ENCODE results near the gene DHDH. TPM values are rescaled to one million over a fixed set of nuclear protein-coding genes. Genes with fewer than 3 reads are reported as not detected.

The DHDH gene
- total RNA-seq, 2 donors from 2014 or later = not detected

DNA sequence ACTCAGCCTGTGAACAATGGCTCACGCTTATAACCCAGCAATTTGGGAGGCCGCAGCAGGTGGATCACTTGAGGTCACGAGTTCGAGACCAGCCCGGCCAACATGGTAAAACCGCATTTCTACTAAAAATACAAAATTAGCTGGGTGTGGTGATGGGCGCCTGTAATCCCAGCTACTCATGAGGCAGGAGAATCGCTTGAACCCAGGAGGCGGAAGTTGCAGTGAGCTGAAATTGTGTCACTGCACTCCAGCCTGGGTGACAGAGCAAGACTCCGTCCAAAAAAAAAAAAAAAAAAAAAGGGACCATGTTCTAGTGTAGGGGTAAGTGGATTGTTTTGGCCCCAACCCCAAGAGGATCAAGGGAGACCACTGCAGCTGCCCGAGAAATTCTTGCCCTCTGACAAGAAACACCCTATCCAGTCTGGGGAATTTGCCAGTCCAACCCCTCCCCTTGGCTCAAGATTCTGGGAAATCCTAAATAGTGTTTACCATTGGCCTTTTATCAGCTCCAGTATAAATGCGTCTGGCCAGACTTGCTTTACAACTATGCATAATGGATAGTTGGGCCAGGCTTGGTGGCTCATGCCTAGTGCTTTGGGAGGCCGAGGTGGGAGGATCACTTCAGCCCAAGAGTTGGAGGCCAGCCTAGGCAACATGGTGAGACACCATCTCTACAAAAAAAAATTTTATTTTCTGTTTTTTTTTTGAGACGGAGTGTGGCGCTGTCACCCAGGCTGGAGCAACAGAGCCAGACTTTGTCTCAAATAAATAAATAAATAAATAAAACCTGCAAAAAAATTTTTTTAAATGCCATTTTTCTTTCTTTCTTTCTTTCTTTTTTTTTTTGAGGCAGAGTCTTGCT lies 5.1 kb upstream of the DHDH start:
- H3K4me1 ChIP-seq = peaks cover 0 to 13% of the 10 kb centered on the region in 2 donors
- H3K36me3 ChIP-seq = no peaks in the 10 kb centered on the region
- no peaks in the 10 kb centered on the region for H3K9me3 ChIP-seq
- H3K27me3 ChIP-seq = no peaks in the 10 kb centered on the region
- TF ChIP-seq, protein P1, sequence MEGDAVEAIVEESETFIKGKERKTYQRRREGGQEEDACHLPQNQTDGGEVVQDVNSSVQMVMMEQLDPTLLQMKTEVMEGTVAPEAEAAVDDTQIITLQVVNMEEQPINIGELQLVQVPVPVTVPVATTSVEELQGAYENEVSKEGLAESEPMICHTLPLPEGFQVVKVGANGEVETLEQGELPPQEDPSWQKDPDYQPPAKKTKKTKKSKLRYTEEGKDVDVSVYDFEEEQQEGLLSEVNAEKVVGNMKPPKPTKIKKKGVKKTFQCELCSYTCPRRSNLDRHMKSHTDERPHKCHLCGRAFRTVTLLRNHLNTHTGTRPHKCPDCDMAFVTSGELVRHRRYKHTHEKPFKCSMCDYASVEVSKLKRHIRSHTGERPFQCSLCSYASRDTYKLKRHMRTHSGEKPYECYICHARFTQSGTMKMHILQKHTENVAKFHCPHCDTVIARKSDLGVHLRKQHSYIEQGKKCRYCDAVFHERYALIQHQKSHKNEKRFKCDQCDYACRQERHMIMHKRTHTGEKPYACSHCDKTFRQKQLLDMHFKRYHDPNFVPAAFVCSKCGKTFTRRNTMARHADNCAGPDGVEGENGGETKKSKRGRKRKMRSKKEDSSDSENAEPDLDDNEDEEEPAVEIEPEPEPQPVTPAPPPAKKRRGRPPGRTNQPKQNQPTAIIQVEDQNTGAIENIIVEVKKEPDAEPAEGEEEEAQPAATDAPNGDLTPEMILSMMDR (IDR thresholded peaks at IDR 0.05) = no peak
- no peak overlapping the region for H3K4me3 ChIP-seq
- DNase-seq (ENCODE audit: low spot score) = no peak
- H3K27ac ChIP-seq = no peak overlapping the region

DNA sequence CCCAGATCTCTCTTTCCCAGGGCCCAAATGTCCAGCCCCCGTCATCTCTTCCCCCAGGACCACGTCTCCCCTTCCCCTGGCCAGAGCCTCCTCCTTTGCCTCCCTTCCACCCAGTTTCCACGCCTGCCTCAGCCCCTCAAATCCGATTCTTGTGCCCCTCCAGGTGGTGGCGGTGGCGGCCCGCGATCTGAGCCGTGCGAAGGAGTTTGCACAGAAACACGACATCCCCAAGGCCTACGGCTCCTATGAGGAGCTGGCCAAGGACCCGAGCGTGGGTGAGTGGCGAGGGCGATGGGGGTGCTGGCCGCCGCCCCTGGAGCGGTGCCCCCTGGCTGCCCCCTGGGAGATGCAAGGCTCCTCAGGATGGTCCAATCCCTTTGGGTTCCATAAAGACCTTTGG lies 1.3 kb downstream of the DHDH start:
- DNase-seq (ENCODE audit: low spot score) = no peak
- Histone ChIP-seq H3K4me3 (no peak overlapping the region), H3K27ac (no peak overlapping the region), H3K4me1 (peaks cover 0 to 12% of the 10 kb centered on the region in 2 donors), H3K9me3 (no peaks in the 10 kb centered on the region), H3K27me3 (no peaks in the 10 kb centered on the region), H3K36me3 (no peaks in the 10 kb centered on the region)
- TF ChIP-seq, protein P1 (IDR thresholded peaks at IDR 0.05) = no peak

DNA sequence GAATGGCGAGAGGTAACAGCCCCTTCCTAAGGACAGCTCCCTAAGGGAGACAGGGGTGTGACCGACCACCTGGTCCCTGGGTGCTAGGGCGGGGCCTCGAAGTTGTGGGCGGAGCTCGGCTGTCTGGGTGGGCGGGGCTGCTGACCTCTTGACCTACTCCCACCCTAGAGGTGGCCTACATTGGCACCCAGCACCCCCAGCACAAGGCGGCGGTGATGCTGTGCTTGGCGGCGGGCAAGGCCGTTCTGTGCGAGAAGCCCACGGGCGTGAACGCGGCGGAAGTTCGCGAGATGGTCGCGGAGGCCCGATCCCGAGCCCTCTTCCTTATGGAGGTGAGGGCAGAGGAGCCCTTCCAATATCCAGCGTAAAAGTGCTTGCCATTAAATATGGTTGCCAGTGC lies 2.4 kb downstream of the DHDH start:
- DNase-seq (ENCODE audit: low spot score) = no peak
- TF ChIP-seq, protein P1 (IDR thresholded peaks at IDR 0.05) = no peak
- Histone ChIP-seq H3K4me1 (peaks cover 0 to 12% of the 10 kb centered on the region in 2 donors), H3K27me3 (no peaks in the 10 kb centered on the region), H3K27ac (no peak overlapping the region), H3K36me3 (no peaks in the 10 kb centered on the region), H3K4me3 (no peak overlapping the region), H3K9me3 (peaks cover 0 to 1% of the 10 kb centered on the region in 2 donors)

DNA sequence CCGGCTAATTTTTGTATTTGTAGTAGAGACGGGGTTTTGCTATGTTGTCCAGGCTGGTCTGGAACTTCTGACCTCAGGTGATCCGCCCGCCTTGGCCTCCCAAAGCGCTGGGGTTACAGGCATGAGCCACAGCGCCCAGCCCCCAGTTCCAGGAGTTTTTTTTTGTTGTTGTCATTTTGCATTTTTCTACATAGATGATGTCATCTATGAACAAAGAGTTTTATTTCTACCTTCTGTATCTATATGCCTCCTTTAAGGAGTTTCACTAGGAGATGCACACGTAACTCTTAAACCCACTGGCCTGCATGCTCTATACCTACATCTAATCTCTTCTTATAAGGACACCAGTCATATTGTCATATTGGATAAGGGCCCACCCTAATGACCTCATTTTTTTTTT lies 4.8 kb downstream of the DHDH start:
- H3K9me3 ChIP-seq = peaks cover 0 to 6% of the 10 kb centered on the region in 2 donors
- no peak overlapping the region for H3K27ac ChIP-seq
- H3K4me1 ChIP-seq = peaks cover 0 to 9% of the 10 kb centered on the region in 2 donors

DNA sequence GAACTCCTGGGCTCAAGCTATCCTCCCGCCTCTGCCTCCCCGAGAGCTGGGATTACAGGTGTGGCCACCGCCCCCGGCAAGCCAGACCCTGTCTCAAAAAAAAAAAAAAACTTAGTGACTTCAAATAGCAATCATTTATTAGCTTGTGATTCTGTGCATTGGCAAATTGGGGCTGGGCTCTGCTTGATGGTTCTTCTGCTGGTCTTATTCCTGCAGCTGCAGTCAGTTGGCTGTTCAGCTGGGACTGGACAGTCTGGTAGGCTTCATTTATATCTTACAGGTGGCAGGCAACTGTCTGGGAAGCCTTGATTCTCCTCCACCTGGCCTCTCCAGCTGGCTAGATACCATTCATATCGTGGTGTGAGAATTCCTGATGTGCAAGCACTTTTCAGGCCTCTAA lies 7.4 kb downstream of the DHDH start:
- Histone ChIP-seq H3K36me3 (no peaks in the 10 kb centered on the region), H3K9me3 (peaks cover 0 to 6% of the 10 kb centered on the region in 2 donors), H3K27ac (no peak overlapping the region), H3K4me1 (no peaks in the 10 kb centered on the region), H3K4me3 (no peak overlapping the region), H3K27me3 (no peaks in the 10 kb centered on the region)
- TF ChIP-seq, protein P1 (IDR thresholded peaks at IDR 0.05) = no peak
- DNase-seq (ENCODE audit: low spot score) = no peak

More for the DNA sequence above, 4.8 kb downstream of the DHDH start:
- DNase-seq (ENCODE audit: low spot score) = no peak
- Histone ChIP-seq H3K4me3 (no peak overlapping the region), H3K36me3 (no peaks in the 10 kb centered on the region), H3K27me3 (no peaks in the 10 kb centered on the region)
- TF ChIP-seq, protein P1 (IDR thresholded peaks at IDR 0.05) = no peak

Data from right atrium auricular region (tissue), 2 donors.